ENCODE results near the gene SORCS3. TPM values are rescaled to one million over a fixed set of nuclear protein-coding genes. Genes with fewer than 3 reads are reported as not detected.

The SORCS3 gene
- total RNA-seq, 1 donor from 2014 or later: not detected

GRCh38 chr10:105183536-105183935, 542.4 kb downstream of the SORCS3 start:
- no peak overlapping the region for H3K4me3 ChIP-seq
- no peak for TF ChIP-seq CTCF (IDR thresholded peaks at IDR 0.05)
- ATAC-seq: no peak
- intact Hi-C loops (cut with DNase I): no loop called here
- H3K27ac ChIP-seq: no peak overlapping the region
- DNase-seq: no peak
- H3K4me1 ChIP-seq: no peaks in the 10 kb centered on the region
- no peaks in the 10 kb centered on the region for H3K27me3 ChIP-seq (ENCODE audit: low read depth)
- no peaks in the 10 kb centered on the region for H3K36me3 ChIP-seq
- H3K9me3 ChIP-seq: no peaks in the 10 kb centered on the region

- intact Hi-C loops (cut with DNase I): no loop called here
- Histone ChIP-seq H3K27ac (no peak overlapping the region), H3K4me3 (no peak overlapping the region), H3K4me1 (no peaks in the 10 kb centered on the region), H3K36me3 (no peaks in the 10 kb centered on the region), H3K9me3 (no peaks in the 10 kb centered on the region), H3K27me3 (ENCODE audit: low read depth) (no peaks in the 10 kb centered on the region)
- DNase-seq (no peak), ATAC-seq (no peak)
- no peak for TF ChIP-seq CTCF (IDR thresholded peaks at IDR 0.05)
Observed at GRCh38 chr10:105185161-105185560, 544.1 kb downstream of the SORCS3 start.

- Histone ChIP-seq H3K27me3 (ENCODE audit: low read depth) (no peaks in the 10 kb centered on the region), H3K9me3 (no peaks in the 10 kb centered on the region), H3K27ac (no peak overlapping the region), H3K4me1 (no peaks in the 10 kb centered on the region), H3K36me3 (no peaks in the 10 kb centered on the region), H3K4me3 (no peak overlapping the region)
- no peak for DNase-seq
- intact Hi-C loops (cut with DNase I): no loop called here
- ATAC-seq: no peak
- TF ChIP-seq CTCF (IDR thresholded peaks at IDR 0.05): no peak
Observed at GRCh38 chr10:105187243-105187642, 546.2 kb downstream of the SORCS3 start.

- H3K36me3 ChIP-seq: no peaks in the 10 kb centered on the region
- intact Hi-C loops (cut with DNase I): no loop called here
- no peak for ATAC-seq
- no peak overlapping the region for H3K4me3 ChIP-seq
- H3K27ac ChIP-seq: no peak overlapping the region
- no peaks in the 10 kb centered on the region for H3K9me3 ChIP-seq
- H3K4me1 ChIP-seq: no peaks in the 10 kb centered on the region
- no peaks in the 10 kb centered on the region for H3K27me3 ChIP-seq (ENCODE audit: low read depth)
- TF ChIP-seq CTCF (IDR thresholded peaks at IDR 0.05): no peak
- DNase-seq: no peak
Observed at GRCh38 chr10:105188737-105189462, 547.8 kb downstream of the SORCS3 start.

GRCh38 chr10:105189463-105189800, 548.3 kb downstream of the SORCS3 start:
- Histone ChIP-seq H3K9me3 (no peaks in the 10 kb centered on the region), H3K4me1 (no peaks in the 10 kb centered on the region), H3K27me3 (ENCODE audit: low read depth) (no peaks in the 10 kb centered on the region), H3K27ac (no peak overlapping the region), H3K4me3 (no peak overlapping the region), H3K36me3 (no peaks in the 10 kb centered on the region)
- ATAC-seq: no peak
- DNase-seq: no peak
- TF ChIP-seq CTCF (IDR thresholded peaks at IDR 0.05): no peak
- intact Hi-C loops (cut with DNase I): no loop called here

Data from lower lobe of right lung (tissue), 2 donors.